ENCODE data around the gene PLCG2.

Gene PLCG2

DNA sequence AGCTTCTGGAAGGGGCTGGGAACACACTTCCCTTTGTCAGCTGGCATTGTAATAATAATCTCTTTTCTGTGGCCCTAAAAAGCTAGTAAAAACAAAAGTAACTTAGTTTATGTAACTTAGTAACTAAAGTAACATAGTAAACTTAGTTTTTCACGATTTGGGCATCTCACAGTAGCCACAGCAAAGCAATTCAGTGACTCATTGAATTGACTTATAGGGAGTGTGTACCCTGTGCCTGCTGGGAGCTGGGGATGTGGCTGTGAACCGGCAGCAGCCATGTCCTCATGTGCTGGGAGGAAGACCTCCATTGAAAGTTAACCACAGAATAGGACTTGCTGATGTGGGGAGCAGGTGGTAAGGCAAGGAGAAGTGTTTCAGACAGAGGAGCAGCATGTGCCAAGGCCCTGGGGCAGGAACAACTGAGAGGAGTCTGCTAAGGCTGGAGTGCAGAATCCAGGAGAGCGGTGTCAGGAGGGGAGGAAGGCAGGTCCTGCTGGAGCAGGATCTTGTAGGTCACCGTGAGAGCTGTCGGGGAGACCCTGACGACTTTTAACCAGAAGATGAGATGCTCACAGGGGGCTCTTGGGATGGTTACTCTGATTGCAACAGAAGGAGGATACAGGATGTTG, 112.8 kb downstream of the PLCG2 start:
- Histone ChIP-seq H3K9me3 (ENCODE audit: insufficient read depth, low read length, severe bottlenecking) (no peaks in the 10 kb centered on the region), H3K4me1 (ENCODE audit: insufficient read depth, low read length) (no peaks in the 10 kb centered on the region), H3K27me3 (ENCODE audit: insufficient read depth, low read length, poor library complexity) (peaks cover 4% of the 10 kb centered on the region), H3K27ac (ENCODE audit: low read length) (no peak overlapping the region), H3K9ac (ENCODE audit: low read depth, low read length) (no peak overlapping the region), H3K4me3 (ENCODE audit: low read depth in 1 of 2, low read length in 2 of 2) (no peak overlapping the region), H4K20me1 (ENCODE audit: insufficient read depth, low read length) (no peaks in the 10 kb centered on the region), H2AFZ (ENCODE audit: low read depth, low read length) (no peak overlapping the region), H3K36me3 (ENCODE audit: insufficient read depth, low read length) (no peaks in the 10 kb centered on the region), H3K4me2 (ENCODE audit: insufficient read depth, low read length) (no peak overlapping the region), H3K79me2 (ENCODE audit: insufficient read depth, low read length) (no peaks in the 10 kb centered on the region)
- DNase-seq (no peak), ATAC-seq (ENCODE audit: insufficient read depth, low read depth) (no peak)
- TF ChIP-seq, protein P1, sequence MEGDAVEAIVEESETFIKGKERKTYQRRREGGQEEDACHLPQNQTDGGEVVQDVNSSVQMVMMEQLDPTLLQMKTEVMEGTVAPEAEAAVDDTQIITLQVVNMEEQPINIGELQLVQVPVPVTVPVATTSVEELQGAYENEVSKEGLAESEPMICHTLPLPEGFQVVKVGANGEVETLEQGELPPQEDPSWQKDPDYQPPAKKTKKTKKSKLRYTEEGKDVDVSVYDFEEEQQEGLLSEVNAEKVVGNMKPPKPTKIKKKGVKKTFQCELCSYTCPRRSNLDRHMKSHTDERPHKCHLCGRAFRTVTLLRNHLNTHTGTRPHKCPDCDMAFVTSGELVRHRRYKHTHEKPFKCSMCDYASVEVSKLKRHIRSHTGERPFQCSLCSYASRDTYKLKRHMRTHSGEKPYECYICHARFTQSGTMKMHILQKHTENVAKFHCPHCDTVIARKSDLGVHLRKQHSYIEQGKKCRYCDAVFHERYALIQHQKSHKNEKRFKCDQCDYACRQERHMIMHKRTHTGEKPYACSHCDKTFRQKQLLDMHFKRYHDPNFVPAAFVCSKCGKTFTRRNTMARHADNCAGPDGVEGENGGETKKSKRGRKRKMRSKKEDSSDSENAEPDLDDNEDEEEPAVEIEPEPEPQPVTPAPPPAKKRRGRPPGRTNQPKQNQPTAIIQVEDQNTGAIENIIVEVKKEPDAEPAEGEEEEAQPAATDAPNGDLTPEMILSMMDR (IDR thresholded peaks at IDR 0.05; ENCODE audit: borderline replicate concordance, extremely low read depth, low read length, poor library complexity, severe bottlenecking) = no peak
- TF ChIP-seq EZH2 (IDR thresholded peaks at IDR 0.05; ENCODE audit: borderline replicate concordance, low read depth, low read length, severe bottlenecking) = no peak

DNA sequence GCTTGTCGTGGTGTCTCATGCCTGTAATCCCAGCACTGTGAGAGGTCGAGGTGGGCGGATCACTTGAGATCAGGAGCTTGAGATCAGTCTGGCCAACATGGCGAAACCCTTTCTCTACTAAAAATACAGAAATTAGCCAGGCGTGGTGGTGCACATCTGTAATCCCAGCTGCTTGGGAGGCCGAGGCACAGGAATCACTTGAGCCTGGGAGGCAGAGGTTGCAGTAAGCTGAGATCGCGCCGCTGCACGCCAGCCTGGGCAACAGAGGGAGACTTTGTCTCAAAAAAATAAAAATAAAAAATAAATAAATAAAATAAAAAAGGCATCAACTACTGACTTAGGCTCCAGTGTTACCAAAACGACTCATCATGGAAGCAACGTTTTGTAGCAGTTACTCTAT, 115.5 kb downstream of the PLCG2 start:
- H3K36me3 ChIP-seq (ENCODE audit: insufficient read depth, low read length) = no peaks in the 10 kb centered on the region
- no peak for ATAC-seq (ENCODE audit: insufficient read depth, low read depth)
- no peak overlapping the region for H3K9ac ChIP-seq (ENCODE audit: low read depth, low read length)
- no peaks in the 10 kb centered on the region for H3K4me1 ChIP-seq (ENCODE audit: insufficient read depth, low read length)
- no peak overlapping the region for H3K27ac ChIP-seq (ENCODE audit: low read length)
- H2AFZ ChIP-seq (ENCODE audit: low read depth, low read length) = no peak overlapping the region
- no peak for DNase-seq
- no peak overlapping the region for H3K4me2 ChIP-seq (ENCODE audit: insufficient read depth, low read length)
- no peaks in the 10 kb centered on the region for H3K9me3 ChIP-seq (ENCODE audit: insufficient read depth, low read length, severe bottlenecking)
- H3K79me2 ChIP-seq (ENCODE audit: insufficient read depth, low read length) = no peaks in the 10 kb centered on the region
- no peak overlapping the region for H3K4me3 ChIP-seq (ENCODE audit: low read depth in 1 of 2, low read length in 2 of 2)
- H3K27me3 ChIP-seq (ENCODE audit: insufficient read depth, low read length, poor library complexity) = peaks cover 4% of the 10 kb centered on the region
- H4K20me1 ChIP-seq (ENCODE audit: insufficient read depth, low read length) = no peaks in the 10 kb centered on the region
- no peak for TF ChIP-seq EZH2 (IDR thresholded peaks at IDR 0.05; ENCODE audit: borderline replicate concordance, low read depth, low read length, severe bottlenecking)

DNA sequence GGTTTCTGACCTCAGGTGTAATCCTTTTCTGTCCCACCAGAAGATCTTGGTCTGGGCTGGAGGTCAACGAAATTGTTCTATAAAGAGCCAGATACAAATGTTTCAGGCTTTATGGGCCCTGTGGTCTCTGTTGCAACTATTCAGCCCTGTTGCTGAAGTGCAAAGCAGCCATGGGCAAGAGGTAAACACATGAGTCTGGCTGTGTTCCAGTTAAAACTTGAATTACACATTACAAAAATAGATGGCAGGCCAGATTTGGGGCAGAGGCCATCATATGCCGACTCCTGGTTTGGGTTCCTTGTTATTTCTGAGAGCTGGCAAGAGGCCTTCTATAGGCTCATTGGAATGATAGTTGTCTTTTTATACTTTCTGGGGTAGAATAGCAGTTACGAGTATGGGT, 117.8 kb downstream of the PLCG2 start:
- DNase-seq (no peak), ATAC-seq (ENCODE audit: insufficient read depth, low read depth) (no peak)
- Histone ChIP-seq H3K4me2 (ENCODE audit: insufficient read depth, low read length) (no peak overlapping the region), H3K27ac (ENCODE audit: low read length) (no peak overlapping the region), H3K9me3 (ENCODE audit: insufficient read depth, low read length, severe bottlenecking) (no peaks in the 10 kb centered on the region), H2AFZ (ENCODE audit: low read depth, low read length) (no peak overlapping the region), H3K27me3 (ENCODE audit: insufficient read depth, low read length, poor library complexity) (peaks cover 3% of the 10 kb centered on the region), H3K4me1 (ENCODE audit: insufficient read depth, low read length) (no peaks in the 10 kb centered on the region), H3K4me3 (ENCODE audit: low read depth in 1 of 2, low read length in 2 of 2) (no peak overlapping the region), H3K36me3 (ENCODE audit: insufficient read depth, low read length) (no peaks in the 10 kb centered on the region), H3K9ac (ENCODE audit: low read depth, low read length) (no peak overlapping the region), H4K20me1 (ENCODE audit: insufficient read depth, low read length) (no peaks in the 10 kb centered on the region), H3K79me2 (ENCODE audit: insufficient read depth, low read length) (no peaks in the 10 kb centered on the region)
- TF ChIP-seq, protein P1 (IDR thresholded peaks at IDR 0.05; ENCODE audit: borderline replicate concordance, extremely low read depth, low read length, poor library complexity, severe bottlenecking) = no peak
- TF ChIP-seq EZH2 (IDR thresholded peaks at IDR 0.05; ENCODE audit: borderline replicate concordance, low read depth, low read length, severe bottlenecking) = no peak

DNA sequence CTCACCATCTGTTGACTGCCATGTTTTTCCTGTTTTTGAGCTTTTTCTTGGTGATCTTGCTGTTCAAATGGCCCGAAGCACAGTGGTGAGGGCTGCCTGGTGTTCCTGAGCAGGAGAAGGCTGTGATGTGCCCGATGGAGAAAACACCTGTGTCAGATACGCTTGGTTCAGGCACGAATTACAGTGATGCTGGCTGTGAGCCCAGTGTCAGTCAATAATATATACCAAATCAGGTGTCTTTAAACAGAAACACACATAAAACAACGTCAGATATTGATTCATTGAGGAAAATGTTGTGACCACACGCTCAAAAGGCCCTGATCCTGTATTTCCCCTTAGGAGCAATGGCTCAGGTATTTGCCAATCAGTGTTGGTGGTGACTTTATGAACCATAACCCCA, 120.5 kb downstream of the PLCG2 start:
- Histone ChIP-seq H3K27me3 (ENCODE audit: insufficient read depth, low read length, poor library complexity) (no peaks in the 10 kb centered on the region), H3K4me2 (ENCODE audit: insufficient read depth, low read length) (no peak overlapping the region), H3K79me2 (ENCODE audit: insufficient read depth, low read length) (no peaks in the 10 kb centered on the region), H3K4me3 (ENCODE audit: low read depth in 1 of 2, low read length in 2 of 2) (no peak overlapping the region), H3K9ac (ENCODE audit: low read depth, low read length) (no peak overlapping the region), H4K20me1 (ENCODE audit: insufficient read depth, low read length) (no peaks in the 10 kb centered on the region), H3K36me3 (ENCODE audit: insufficient read depth, low read length) (no peaks in the 10 kb centered on the region), H2AFZ (ENCODE audit: low read depth, low read length) (no peak overlapping the region), H3K9me3 (ENCODE audit: insufficient read depth, low read length, severe bottlenecking) (no peaks in the 10 kb centered on the region), H3K27ac (ENCODE audit: low read length) (no peak overlapping the region), H3K4me1 (ENCODE audit: insufficient read depth, low read length) (no peaks in the 10 kb centered on the region)
- TF ChIP-seq, protein P1 (IDR thresholded peaks at IDR 0.05; ENCODE audit: borderline replicate concordance, extremely low read depth, low read length, poor library complexity, severe bottlenecking) = no peak
- no peak for TF ChIP-seq EZH2 (IDR thresholded peaks at IDR 0.05; ENCODE audit: borderline replicate concordance, low read depth, low read length, severe bottlenecking)
- ATAC-seq (ENCODE audit: insufficient read depth, low read depth) (no peak), DNase-seq (no peak)

Measured in DND-41 (cell line).